ENCODE measurements around the gene ST8SIA1. TPM values are rescaled to one million over a fixed set of nuclear protein-coding genes. Genes with fewer than 3 reads are reported as not detected.

ST8SIA1 gene
- total RNA-seq, 1 experiment from 2014 or later = not detected

- ChIA-PET CTCF (no interaction called here), POLR2A (no interaction called here), RAD21 (ENCODE audit: low non-redundant PET in 1 of 2, low total read pairs in 2 of 2, uncharacterized antibody in 2 of 2, unreplicated experiment in 2 of 2) (no interaction called here)
- no peak for TF ChIP-seq TCF7L2 (IDR thresholded peaks at IDR 0.05; ENCODE audit: borderline replicate concordance, extremely low read depth, insufficient read depth, insufficient read length)
- TF ChIP-seq SIN3A (IDR thresholded peaks at IDR 0.05; ENCODE audit: low read depth) = no peak
- no peak for TF ChIP-seq RAD21 (IDR thresholded peaks at IDR 0.05; ENCODE audit: low read depth)
- no peak for TF ChIP-seq ZFX (IDR thresholded peaks at IDR 0.05)
- TF ChIP-seq EGR1 (IDR thresholded peaks at IDR 0.05; ENCODE audit: low read depth) = no peak
- TF ChIP-seq CTCF (IDR thresholded peaks at IDR 0.05 in 2 of 3, conservative IDR thresholded peaks at IDR 0.05 in 1 of 3; ENCODE audit: borderline replicate concordance in 1 of 3, insufficient read depth in 1 of 3, low read depth in 2 of 3, low read length in 2 of 3) = no peak
- TF ChIP-seq ZBTB33 (IDR thresholded peaks at IDR 0.05; ENCODE audit: extremely low read depth, insufficient replicate concordance, low read length) = no peak
- Histone ChIP-seq H3K79me2 (ENCODE audit: insufficient read depth, low read length) (no peaks in the 10 kb centered on the region), H3K4me3 (replicated peaks in 1 of 2; ENCODE audit: low read depth in 1 of 2, low read length in 2 of 2) (no peak overlapping the region), H3K4me1 (ENCODE audit: control insufficient read depth in 1 of 2, insufficient read depth in 2 of 2, low read length in 2 of 2) (peaks cover 0 to 4% of the 10 kb centered on the region in 2 experiments; a peak in 1 of 4 replicates), H4K20me1 (ENCODE audit: insufficient read depth) (no peaks in the 10 kb centered on the region), H3K4me2 (ENCODE audit: low read length) (no peak overlapping the region), H3K36me3 (ENCODE audit: control insufficient read depth in 1 of 2, insufficient read depth in 2 of 2, low read length in 2 of 2) (no peaks in the 10 kb centered on the region), H3K27me3 (ENCODE audit: insufficient read depth, low read length) (no peaks in the 10 kb centered on the region), H3K9me3 (ENCODE audit: control insufficient read depth in 1 of 2, insufficient read depth in 1 of 2, low read depth in 1 of 2, low read length in 2 of 2) (no peaks in the 10 kb centered on the region), H3K9ac (ENCODE audit: low read length) (no peak overlapping the region), H2AFZ (ENCODE audit: low read depth, low read length, poor library complexity, severe bottlenecking) (no peak overlapping the region), H3K9me2 (ENCODE audit: insufficient read depth) (no peaks in the 10 kb centered on the region), H3K27ac (ENCODE audit: low read depth, low read length) (no peak overlapping the region)
- DNase-seq (ENCODE audit: low read depth, low spot score) (no peak), ATAC-seq (no peak)
- no TSS peak for BruUV-seq (replicated peaks)
- intact Hi-C loops (cut with micrococcal nuclease) = no loop called here
Measured at GRCh38 chr12:22271023-22271422, 63.5 kb downstream of the ST8SIA1 start.
